Measurements from ENCODE around the gene NFATC1.

The NFATC1 gene

GRCh38 chr18:79424880-79425568 is 29.3 kb downstream of the NFATC1 start:
- DNase-seq: no peak

GRCh38 chr18:79425569-79425886 is 29.8 kb downstream of the NFATC1 start:
- no peak for DNase-seq

GRCh38 chr18:79426376-79427300 is 30.9 kb downstream of the NFATC1 start:
- no peak for DNase-seq

GRCh38 chr18:79427368-79428225 is 31.9 kb downstream of the NFATC1 start:
- DNase-seq: no peak

- no peak for DNase-seq
Observed at GRCh38 chr18:79428287-79428686, 32.6 kb downstream of the NFATC1 start.

- no peak for DNase-seq
Observed at GRCh38 chr18:79429381-79429780, 33.7 kb downstream of the NFATC1 start.

GRCh38 chr18:79429785-79430281 is 34.1 kb downstream of the NFATC1 start:
- DNase-seq: no peak

GRCh38 chr18:79432376-79433120 is 36.8 kb downstream of the NFATC1 start:
- DNase-seq: no peak

- no peak for DNase-seq
Observed at GRCh38 chr18:79433431-79433830, 37.7 kb downstream of the NFATC1 start.

GRCh38 chr18:79434607-79435401 is 39.1 kb downstream of the NFATC1 start:
- no peak for DNase-seq

GRCh38 chr18:79436556-79437275 is 41.0 kb downstream of the NFATC1 start:
- no peak for DNase-seq

- DNase-seq: no peak
Observed at GRCh38 chr18:79438089-79438897, 42.6 kb downstream of the NFATC1 start.

GRCh38 chr18:79438898-79439627 is 43.3 kb downstream of the NFATC1 start:
- DNase-seq: no peak

GRCh38 chr18:79439628-79440023 is 43.9 kb downstream of the NFATC1 start:
- no peak for DNase-seq

- DNase-seq: no peak
Observed at GRCh38 chr18:79440316-79441110, 44.8 kb downstream of the NFATC1 start.

GRCh38 chr18:79441420-79441819 is 45.7 kb downstream of the NFATC1 start:
- DNase-seq: no peak

GRCh38 chr18:79442508-79443221 is 46.9 kb downstream of the NFATC1 start:
- no peak for DNase-seq

GRCh38 chr18:79445221-79445620 is 49.5 kb downstream of the NFATC1 start:
- DNase-seq: no peak
